ENCODE results near the gene TMEM234.

The TMEM234 gene

DNA sequence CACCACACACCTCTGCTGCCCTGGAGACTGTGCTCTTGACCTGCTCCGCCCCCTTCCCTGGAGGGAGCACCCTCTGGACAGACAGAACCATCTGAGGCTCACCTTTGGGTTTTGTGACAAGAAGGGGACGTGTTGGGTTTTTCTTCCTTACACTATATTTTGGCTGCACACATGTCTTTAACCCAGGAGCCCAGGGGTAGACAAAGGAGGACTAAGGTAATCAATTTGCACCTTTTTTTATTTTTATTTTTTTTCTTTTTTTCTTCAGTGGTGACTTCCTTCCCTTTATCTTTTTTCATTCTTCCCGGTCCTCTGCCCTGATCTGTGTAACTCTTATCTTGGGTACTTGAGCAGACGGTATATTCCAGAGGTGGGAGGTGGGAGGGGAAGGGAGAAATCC lies 51.2 kb downstream of the TMEM234 start:
- DNase-seq = no peak
